Measurements from ENCODE around the gene RAB1B.

Gene RAB1B

GRCh38 chr11:66291303-66291705 is 22.9 kb downstream of the RAB1B start:
- no peak overlapping the region for H3K27ac ChIP-seq (ENCODE audit: low read depth, low read length, poor library complexity, severe bottlenecking)
- no peak overlapping the region for H3K4me3 ChIP-seq (ENCODE audit: low read depth, low read length, poor library complexity, severe bottlenecking)
- TF ChIP-seq CTCF (IDR thresholded peaks at IDR 0.05; ENCODE audit: low read length) (no peak), EZH2 (IDR thresholded peaks at IDR 0.05; ENCODE audit: borderline replicate concordance, low read length) (no peak)
- H3K79me2 ChIP-seq (ENCODE audit: insufficient read depth, low read length), result no peaks in the 10 kb centered on the region
- peaks cover 22% of the 10 kb centered on the region for H3K4me1 ChIP-seq (ENCODE audit: insufficient read depth, low read length, severe bottlenecking)
- H2AFZ ChIP-seq (ENCODE audit: low read length), result no peak overlapping the region
- no peaks in the 10 kb centered on the region for H4K20me1 ChIP-seq (ENCODE audit: insufficient read depth, low read length)
- H3K9me2 ChIP-seq (ENCODE audit: low read depth, low read length), result no peaks in the 10 kb centered on the region
- H3K9ac ChIP-seq (ENCODE audit: low read length), result no peak overlapping the region
- no peaks in the 10 kb centered on the region for H3K27me3 ChIP-seq (ENCODE audit: insufficient read depth, low read length)
- H3F3A ChIP-seq (ENCODE audit: insufficient read depth, low read length), result no peaks in the 10 kb centered on the region
- no peaks in the 10 kb centered on the region for H3K9me3 ChIP-seq (ENCODE audit: low read length)
- no peak overlapping the region for H3K4me2 ChIP-seq (ENCODE audit: low read length)
- no peaks in the 10 kb centered on the region for H3K36me3 ChIP-seq (ENCODE audit: insufficient read depth, low read length)

- Histone ChIP-seq H3K36me3 (ENCODE audit: insufficient read depth, low read length) (no peaks in the 10 kb centered on the region), H3K4me1 (ENCODE audit: insufficient read depth, low read length, severe bottlenecking) (peaks cover 22% of the 10 kb centered on the region), H3F3A (ENCODE audit: insufficient read depth, low read length) (no peaks in the 10 kb centered on the region), H3K4me2 (ENCODE audit: low read length) (no peak within 1 kb of the TSS), H3K27me3 (ENCODE audit: insufficient read depth, low read length) (no peaks in the 10 kb centered on the region), H3K9ac (ENCODE audit: low read length) (no peak within 1 kb of the TSS), H2AFZ (ENCODE audit: low read length) (no peak within 1 kb of the TSS), H3K4me3 (ENCODE audit: low read depth, low read length, poor library complexity, severe bottlenecking) (no peak within 1 kb of the TSS), H3K9me2 (ENCODE audit: low read depth, low read length) (no peaks in the 10 kb centered on the region), H3K27ac (ENCODE audit: low read depth, low read length, poor library complexity, severe bottlenecking) (no peak within 1 kb of the TSS), H4K20me1 (ENCODE audit: insufficient read depth, low read length) (no peaks in the 10 kb centered on the region), H3K9me3 (ENCODE audit: low read length) (no peaks in the 10 kb centered on the region), H3K79me2 (ENCODE audit: insufficient read depth, low read length) (no peaks in the 10 kb centered on the region)
- TF ChIP-seq CTCF (IDR thresholded peaks at IDR 0.05; ENCODE audit: low read length) (no peak), EZH2 (IDR thresholded peaks at IDR 0.05; ENCODE audit: borderline replicate concordance, low read length) (no peak)
Measured at GRCh38 chr11:66291706-66292542, 23.5 kb downstream of the RAB1B start, which contains the start of gene TMEM151A. Gene TMEM151A (plus strand): TSS chr11:66291894. CDS start chr11:66292014, 120 bp downstream.

- no peaks in the 10 kb centered on the region for H4K20me1 ChIP-seq (ENCODE audit: insufficient read depth, low read length)
- H3K4me2 ChIP-seq (ENCODE audit: low read length), result no peak overlapping the region
- no peaks in the 10 kb centered on the region for H3K36me3 ChIP-seq (ENCODE audit: insufficient read depth, low read length)
- no peak overlapping the region for H3K9ac ChIP-seq (ENCODE audit: low read length)
- no peak overlapping the region for H3K4me3 ChIP-seq (ENCODE audit: low read depth, low read length, poor library complexity, severe bottlenecking)
- TF ChIP-seq EZH2 (IDR thresholded peaks at IDR 0.05; ENCODE audit: borderline replicate concordance, low read length), result no peak
- TF ChIP-seq CTCF (IDR thresholded peaks at IDR 0.05; ENCODE audit: low read length), result no peak
- no peak overlapping the region for H2AFZ ChIP-seq (ENCODE audit: low read length)
- no peak overlapping the region for H3K27ac ChIP-seq (ENCODE audit: low read depth, low read length, poor library complexity, severe bottlenecking)
- peaks cover 15% of the 10 kb centered on the region for H3K4me1 ChIP-seq (ENCODE audit: insufficient read depth, low read length, severe bottlenecking)
- no peaks in the 10 kb centered on the region for H3K9me2 ChIP-seq (ENCODE audit: low read depth, low read length)
- H3K79me2 ChIP-seq (ENCODE audit: insufficient read depth, low read length), result no peaks in the 10 kb centered on the region
- H3K27me3 ChIP-seq (ENCODE audit: insufficient read depth, low read length), result no peaks in the 10 kb centered on the region; the same call in 1 of the 2 replicates
- H3F3A ChIP-seq (ENCODE audit: insufficient read depth, low read length), result no peaks in the 10 kb centered on the region
- no peaks in the 10 kb centered on the region for H3K9me3 ChIP-seq (ENCODE audit: low read length)
Measured at GRCh38 chr11:66292543-66293332, 24.3 kb downstream of the RAB1B start.
